Loucy (cell line): ENCODE results near the gene TNFRSF8.

Experiments
- EZH2phosphoT487 ChIP-seq: fragments of 200-600 bp; IDR thresholded peaks from 2 replicates; pipeline ENCODE4 v1.6.1; 2018; ENCODE audit warnings: antibody characterized with exemption, mild to moderate bottlenecking, moderate library complexity, borderline replicate concordance
- TF ChIP-seq, protein P1 (sequence below): fragments of 200-600 bp; sonication (generic); conservative IDR thresholded peaks from 2 replicates; pipeline ENCODE4 v1.5.1; 2014; ENCODE audit warnings: mild to moderate bottlenecking, antibody characterized with exemption, low read length

DNA sequence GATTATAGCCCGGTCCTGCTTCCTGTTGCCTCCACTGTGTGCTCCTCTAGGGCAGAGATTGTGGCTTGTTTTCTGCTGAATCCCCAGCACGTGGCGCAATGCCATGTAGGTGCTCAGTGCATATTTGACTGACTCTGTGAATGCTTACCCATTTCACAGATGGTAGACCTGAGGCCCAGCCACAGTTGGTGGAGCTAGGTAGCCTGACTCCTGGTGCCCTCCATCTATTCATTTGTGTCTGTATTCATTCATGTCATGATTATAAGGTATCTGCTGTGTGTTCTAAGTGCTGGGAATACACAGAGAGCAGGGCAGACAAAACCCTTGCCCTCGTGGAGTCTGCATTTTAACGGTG is 126.2 kb downstream of the TNFRSF8 start:
- TF ChIP-seq EZH2phosphoT487 = no peak
- TF ChIP-seq, protein P1, sequence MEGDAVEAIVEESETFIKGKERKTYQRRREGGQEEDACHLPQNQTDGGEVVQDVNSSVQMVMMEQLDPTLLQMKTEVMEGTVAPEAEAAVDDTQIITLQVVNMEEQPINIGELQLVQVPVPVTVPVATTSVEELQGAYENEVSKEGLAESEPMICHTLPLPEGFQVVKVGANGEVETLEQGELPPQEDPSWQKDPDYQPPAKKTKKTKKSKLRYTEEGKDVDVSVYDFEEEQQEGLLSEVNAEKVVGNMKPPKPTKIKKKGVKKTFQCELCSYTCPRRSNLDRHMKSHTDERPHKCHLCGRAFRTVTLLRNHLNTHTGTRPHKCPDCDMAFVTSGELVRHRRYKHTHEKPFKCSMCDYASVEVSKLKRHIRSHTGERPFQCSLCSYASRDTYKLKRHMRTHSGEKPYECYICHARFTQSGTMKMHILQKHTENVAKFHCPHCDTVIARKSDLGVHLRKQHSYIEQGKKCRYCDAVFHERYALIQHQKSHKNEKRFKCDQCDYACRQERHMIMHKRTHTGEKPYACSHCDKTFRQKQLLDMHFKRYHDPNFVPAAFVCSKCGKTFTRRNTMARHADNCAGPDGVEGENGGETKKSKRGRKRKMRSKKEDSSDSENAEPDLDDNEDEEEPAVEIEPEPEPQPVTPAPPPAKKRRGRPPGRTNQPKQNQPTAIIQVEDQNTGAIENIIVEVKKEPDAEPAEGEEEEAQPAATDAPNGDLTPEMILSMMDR = no peak
